Mucosa of rectum (tissue), 2 donors: Measurements from ENCODE around the gene ASCL5.

Experiments used
- H3K27ac ChIP-seq, 2 donors: one replicate each; pipeline ENCODE4 v1.7.0; 2013; ENCODE audit warnings: inconsistent platforms in 2 of 2, low read depth in 2 of 2, low read length in 2 of 2
- H3K27me3 ChIP-seq, 2 donors: one replicate each; pipeline ENCODE4 v1.7.0; 2013; ENCODE audit warnings: low read length in 2 of 2; ENCODE audit not compliant: control insufficient read depth in 2 of 2, insufficient read depth in 2 of 2
- H3K36me3 ChIP-seq, 2 donors: one replicate each; pipeline ENCODE4 v1.7.0; 2013; ENCODE audit warnings: low read length in 2 of 2; ENCODE audit not compliant: control insufficient read depth in 2 of 2, insufficient read depth in 2 of 2
- H3K4me1 ChIP-seq, 2 donors: one replicate each; pipeline ENCODE4 v1.7.0; 2013; ENCODE audit warnings: low read length in 2 of 2, mild to moderate bottlenecking in 1 of 2; ENCODE audit not compliant: control insufficient read depth in 2 of 2, insufficient read depth in 2 of 2
- H3K4me3 ChIP-seq, 2 donors: one replicate each; pipeline ENCODE4 v1.7.0; 2013; ENCODE audit warnings: low read length in 2 of 2
- H3K9ac ChIP-seq, 2 donors: one replicate each; pipeline ENCODE4 v1.7.0; 2013; ENCODE audit warnings: low read length in 2 of 2, low read depth in 1 of 2, mild to moderate bottlenecking in 1 of 2
- H3K9me3 ChIP-seq, 2 donors: one replicate each; pipeline ENCODE4 v1.7.0; 2013; ENCODE audit warnings: low read length in 2 of 2; ENCODE audit not compliant: control insufficient read depth in 2 of 2
- donor health status: healthy.
- donor health status: Normal muscosa, but diverticular disease.

Gene ASCL5

DNA sequence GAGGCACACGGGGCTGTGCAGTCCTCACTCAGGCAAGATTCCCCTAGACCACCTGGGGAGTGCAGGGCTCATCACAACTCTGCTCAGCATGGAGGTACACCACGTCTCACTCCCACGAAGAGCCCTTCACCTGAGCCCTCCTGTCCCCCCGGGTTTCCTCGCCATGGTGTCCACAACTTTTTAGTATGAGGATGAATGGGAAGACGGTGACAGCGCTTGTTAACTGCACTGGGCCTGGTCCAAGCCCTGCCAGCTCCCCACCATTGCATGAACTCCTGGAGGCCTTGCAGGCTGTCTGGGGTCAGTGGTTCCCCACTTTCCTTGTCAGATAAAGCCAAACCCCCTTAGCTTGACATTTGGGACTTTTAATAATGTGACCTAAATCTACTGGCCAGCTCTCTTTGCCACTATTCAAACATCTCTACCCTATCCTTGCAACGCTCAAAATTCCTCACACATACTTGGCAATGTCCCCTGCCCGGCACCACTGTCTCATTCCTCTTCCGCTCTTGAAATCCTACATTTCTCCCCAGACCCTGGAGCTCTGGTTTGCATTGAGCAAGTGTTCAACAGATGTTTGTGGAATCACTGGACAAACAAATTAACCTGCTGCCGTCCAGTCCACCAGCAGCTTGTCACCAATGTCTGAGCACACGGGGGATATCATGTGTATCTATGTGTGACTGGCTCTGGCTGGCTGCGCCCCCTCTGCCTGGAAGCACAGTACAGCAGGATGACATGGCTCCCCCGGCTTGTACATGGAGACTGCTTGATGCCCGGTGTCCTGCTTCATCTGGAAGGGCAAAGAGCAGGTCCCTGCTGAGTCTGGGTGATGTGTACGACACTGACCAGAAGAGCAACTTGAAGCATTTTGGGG lies 16.1 kb upstream of the ASCL5 start:
- Histone ChIP-seq H3K4me1 (peaks cover 0 to 2% of the 10 kb centered on the region in 2 donors), H3K36me3 (peaks cover 27 to 48% of the 10 kb centered on the region in 2 donors), H3K9me3 (no peaks in the 10 kb centered on the region), H3K27me3 (no peaks in the 10 kb centered on the region), H3K9ac (no peak overlapping the region), H3K27ac (no peak overlapping the region), H3K4me3 (no peak overlapping the region)

DNA sequence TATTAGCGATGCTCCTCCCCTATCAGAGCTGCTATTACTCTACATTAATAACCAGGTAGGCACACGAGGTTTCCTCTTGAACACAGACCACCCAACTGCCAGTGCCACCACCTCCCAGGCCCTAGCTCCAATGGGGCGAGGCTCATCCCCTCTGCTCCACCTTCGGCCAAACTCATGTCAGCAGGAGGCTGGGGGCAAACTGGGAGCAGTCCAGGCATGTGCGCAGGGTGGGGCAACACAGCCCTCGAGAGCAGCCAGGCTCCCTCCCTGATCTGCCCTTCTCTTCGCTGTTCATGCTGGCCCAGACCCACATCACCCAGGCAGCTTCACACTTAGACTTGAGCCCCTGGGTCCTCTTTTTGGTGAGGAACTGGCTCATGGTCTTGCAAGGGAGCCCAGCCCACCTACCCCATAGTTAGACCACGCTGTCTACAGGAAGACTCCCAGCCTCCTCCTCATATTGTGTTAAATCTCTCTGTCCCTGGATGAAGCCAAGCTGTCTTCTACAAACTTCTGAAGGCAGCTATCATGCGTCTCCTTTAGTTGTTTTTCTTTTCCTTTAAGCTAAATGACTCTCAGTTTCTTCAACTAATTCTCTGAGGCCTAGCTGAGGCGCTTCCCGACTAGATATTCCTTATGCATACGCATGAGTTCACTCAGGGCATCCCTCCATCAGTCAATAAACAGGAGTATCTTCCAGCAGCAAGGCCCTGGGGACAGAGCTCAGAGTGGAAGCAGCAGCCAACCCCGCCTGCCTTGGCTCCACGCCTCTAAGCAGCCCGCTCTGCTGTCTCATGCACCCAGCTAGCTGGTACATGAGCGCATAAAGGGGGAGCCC lies 15.2 kb upstream of the ASCL5 start:
- Histone ChIP-seq H3K4me3 (no peak overlapping the region), H3K27ac (no peak overlapping the region), H3K36me3 (peaks cover 27 to 48% of the 10 kb centered on the region in 2 donors), H3K27me3 (no peaks in the 10 kb centered on the region), H3K9ac (no peak overlapping the region), H3K9me3 (no peaks in the 10 kb centered on the region), H3K4me1 (peaks cover 2 to 4% of the 10 kb centered on the region in 2 donors)

DNA sequence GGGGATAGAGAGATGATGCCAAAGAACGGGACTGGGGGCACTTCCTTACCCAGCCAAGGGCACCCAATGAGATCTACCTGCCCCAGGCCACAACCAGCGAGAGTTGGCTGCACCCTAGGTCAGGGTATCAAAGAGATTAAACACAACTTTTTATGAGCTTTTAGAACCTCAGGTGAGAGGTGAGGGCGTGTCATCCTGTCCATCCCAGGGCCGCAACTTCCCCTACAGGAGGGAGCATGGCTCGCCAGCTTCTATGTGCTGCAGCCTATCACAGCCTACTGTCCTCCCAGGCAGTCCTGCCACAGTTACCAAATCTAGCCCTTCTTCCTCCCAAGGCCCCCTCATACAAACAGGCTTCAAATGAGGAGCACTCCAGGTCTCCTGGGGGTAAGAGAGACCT lies 14.4 kb upstream of the ASCL5 start:
- Histone ChIP-seq H3K9me3 (no peaks in the 10 kb centered on the region), H3K4me3 (no peak overlapping the region), H3K4me1 (peaks cover 2 to 4% of the 10 kb centered on the region in 2 donors), H3K9ac (no peak overlapping the region), H3K27me3 (no peaks in the 10 kb centered on the region), H3K27ac (no peak overlapping the region), H3K36me3 (peaks cover 27 to 42% of the 10 kb centered on the region in 2 donors)

DNA sequence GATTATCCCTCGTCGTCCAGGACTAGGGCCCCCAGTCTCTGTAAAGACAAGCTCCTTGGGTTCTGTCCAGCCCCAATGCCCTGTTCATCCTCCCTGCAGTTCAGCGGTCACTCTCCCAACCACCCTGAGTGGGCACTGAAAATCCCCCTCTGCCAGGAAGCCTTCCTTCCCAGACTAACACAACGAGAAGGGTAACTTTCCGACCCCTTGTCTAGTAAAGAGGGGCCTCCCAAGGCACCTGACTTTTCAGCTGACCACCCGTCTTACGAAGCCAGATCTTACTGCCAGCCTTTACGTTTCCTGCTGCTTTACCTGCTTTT lies 13.9 kb upstream of the ASCL5 start:
- no peaks in the 10 kb centered on the region for H3K9me3 ChIP-seq
- H3K9ac ChIP-seq: no peak overlapping the region
- peaks cover 28 to 37% of the 10 kb centered on the region in 2 donors for H3K36me3 ChIP-seq
- no peak overlapping the region for H3K27ac ChIP-seq
- peaks cover 2 to 4% of the 10 kb centered on the region in 2 donors for H3K4me1 ChIP-seq
- H3K27me3 ChIP-seq: no peaks in the 10 kb centered on the region
- H3K4me3 ChIP-seq: no peak overlapping the region

DNA sequence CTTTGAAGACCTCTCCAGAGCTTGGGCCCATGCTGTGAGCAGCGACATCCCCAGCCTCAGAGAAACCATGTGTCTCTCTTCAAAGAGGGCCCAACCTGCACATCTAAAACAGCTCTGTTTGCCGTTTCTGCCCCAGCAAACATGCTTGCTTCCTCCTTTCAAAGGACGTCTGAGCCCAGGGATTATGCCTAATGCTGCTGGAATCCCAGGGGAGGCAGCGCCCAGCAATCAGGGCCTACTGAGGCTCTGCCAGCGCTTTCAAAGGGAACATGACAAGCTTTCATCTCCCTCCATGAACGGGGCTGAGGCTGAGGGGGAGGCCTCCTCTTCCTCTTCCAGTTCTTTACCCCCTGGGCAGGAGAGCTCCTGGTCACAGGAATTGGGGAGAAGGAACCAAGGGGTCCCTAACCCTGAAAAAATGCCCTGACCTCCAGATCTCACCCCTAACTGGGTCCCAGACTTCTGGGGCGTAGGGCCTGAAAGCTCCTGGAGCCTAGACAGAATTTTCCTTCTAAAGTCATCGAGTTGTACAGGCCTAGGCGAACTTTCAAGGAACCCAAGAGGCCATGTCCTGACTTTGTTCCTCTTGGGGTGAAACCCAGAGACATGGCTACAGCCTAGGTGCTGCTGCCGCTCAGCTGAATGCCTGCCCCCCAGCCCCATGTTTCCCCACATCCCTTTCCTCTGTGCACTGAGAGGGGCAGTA lies 13.4 kb upstream of the ASCL5 start:
- no peaks in the 10 kb centered on the region for H3K9me3 ChIP-seq
- H3K9ac ChIP-seq: no peak overlapping the region
- H3K27me3 ChIP-seq: no peaks in the 10 kb centered on the region
- no peak overlapping the region for H3K27ac ChIP-seq
- no peak overlapping the region for H3K4me3 ChIP-seq
- H3K36me3 ChIP-seq: peaks cover 33 to 35% of the 10 kb centered on the region in 2 donors
- peaks cover 2 to 4% of the 10 kb centered on the region in 2 donors for H3K4me1 ChIP-seq

DNA sequence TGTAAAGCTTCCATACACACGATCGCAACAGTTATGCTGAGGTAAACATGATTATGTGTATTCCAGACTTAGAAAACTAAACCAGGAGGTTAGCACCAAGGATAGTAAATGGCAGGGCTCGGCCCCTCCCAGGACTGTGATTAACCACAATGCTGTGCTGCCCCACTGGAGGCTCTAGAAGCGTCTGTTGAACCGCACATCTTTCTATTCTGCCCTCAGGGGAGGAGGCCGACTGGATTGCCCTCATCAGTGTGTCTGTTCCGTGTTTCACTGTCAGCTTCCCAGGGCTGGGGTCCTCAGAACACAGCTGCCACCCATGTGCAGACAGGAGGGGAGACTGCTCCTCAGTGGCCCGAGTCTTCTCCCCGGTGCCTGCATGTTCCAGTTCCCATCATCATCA lies 12.8 kb upstream of the ASCL5 start:
- H3K27ac ChIP-seq: no peak overlapping the region
- no peak overlapping the region for H3K4me3 ChIP-seq
- H3K36me3 ChIP-seq: peaks cover 29 to 35% of the 10 kb centered on the region in 2 donors
- H3K27me3 ChIP-seq: no peaks in the 10 kb centered on the region
- H3K4me1 ChIP-seq: peaks cover 2 to 4% of the 10 kb centered on the region in 2 donors
- no peaks in the 10 kb centered on the region for H3K9me3 ChIP-seq
- H3K9ac ChIP-seq: no peak overlapping the region

DNA sequence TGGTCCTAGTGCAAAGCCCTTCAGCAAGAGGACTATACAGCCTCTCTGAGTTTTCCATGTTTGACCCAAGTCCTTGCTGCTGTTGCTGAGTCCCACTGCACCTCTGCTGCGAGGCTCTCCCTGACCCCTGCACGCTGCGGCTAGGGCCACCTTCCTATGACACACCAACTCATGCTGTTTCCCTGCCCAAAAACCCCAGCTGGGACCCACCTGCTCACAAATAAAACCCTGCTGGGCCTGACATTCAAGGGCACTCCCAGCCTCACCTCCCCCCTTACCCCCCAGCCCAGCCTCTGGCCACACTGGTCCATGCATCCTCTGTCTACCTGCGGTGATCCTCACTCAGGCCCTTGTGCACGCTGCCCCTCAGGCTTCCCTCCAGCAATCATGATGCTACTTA lies 12.3 kb upstream of the ASCL5 start:
- H3K9ac ChIP-seq: no peak overlapping the region
- peaks cover 2 to 4% of the 10 kb centered on the region in 2 donors for H3K4me1 ChIP-seq
- no peak overlapping the region for H3K27ac ChIP-seq
- H3K27me3 ChIP-seq: no peaks in the 10 kb centered on the region
- peaks cover 24 to 30% of the 10 kb centered on the region in 2 donors for H3K36me3 ChIP-seq
- H3K4me3 ChIP-seq: no peak overlapping the region
- no peaks in the 10 kb centered on the region for H3K9me3 ChIP-seq

DNA sequence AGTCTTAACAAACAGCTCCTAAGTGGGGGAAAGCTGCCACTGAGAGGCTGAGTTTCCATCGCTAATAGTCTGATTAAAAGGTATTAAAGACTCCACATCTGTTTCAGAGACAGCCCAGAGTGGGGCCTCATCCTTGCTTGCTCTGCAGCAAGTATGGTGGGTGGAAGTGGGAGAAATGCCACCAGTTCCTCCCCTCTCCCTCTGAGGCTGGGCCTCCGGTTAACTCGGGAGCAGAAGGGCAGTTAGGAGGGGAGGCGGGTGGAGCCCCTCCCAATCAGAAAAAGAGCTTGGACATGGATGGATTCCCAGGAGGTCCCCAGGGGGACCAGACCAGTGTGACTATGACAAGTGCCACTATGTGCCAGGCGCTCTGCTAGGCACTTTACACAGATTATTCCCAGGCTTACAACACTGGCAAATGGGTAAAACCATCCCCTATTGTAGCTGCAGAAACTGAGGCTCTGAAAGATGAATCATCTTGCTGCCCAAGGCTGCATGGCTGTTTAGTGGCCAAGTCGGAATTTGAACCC lies 11.4 kb upstream of the ASCL5 start:
- Histone ChIP-seq H3K9ac (no peak overlapping the region), H3K4me3 (no peak overlapping the region), H3K27ac (peak overlapping the region in 1 of 2 donors; percentile 5), H3K27me3 (no peaks in the 10 kb centered on the region), H3K4me1 (peaks cover 2 to 4% of the 10 kb centered on the region in 2 donors), H3K9me3 (no peaks in the 10 kb centered on the region), H3K36me3 (peaks cover 17 to 21% of the 10 kb centered on the region in 2 donors)

DNA sequence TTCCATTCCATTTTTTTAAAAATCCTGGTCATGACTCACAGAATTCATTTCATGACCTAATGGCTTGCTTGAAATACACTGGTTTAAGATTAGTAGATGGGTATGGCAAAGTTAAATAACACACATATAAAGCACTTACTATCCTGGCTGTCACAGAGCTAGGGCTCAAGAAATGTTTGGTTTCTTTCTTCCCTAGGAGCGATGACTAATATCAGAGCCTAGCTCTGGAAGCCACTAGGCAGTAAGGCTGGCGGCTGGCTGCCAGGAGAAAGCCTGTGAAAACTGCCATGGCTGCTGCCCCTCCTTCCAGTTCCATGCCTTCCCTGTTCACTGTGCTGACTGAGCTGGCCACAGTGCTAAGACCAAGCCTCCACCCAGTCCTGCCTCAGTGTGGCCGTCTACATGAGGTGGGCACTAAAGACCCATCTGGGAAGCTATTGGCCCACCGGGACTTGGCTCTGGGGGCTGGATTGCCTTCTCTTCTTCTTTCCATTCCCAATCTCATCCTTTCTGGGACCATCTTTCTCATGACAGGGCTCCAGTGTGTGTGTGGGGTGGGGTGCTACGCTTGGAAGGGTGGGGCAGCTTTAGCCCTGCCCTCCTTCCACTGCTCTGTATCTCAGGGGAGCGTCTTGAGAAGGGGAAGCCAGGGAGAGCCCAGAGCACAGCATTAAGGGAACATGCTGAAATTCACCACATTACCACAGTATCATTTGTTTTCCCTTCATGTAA lies 10.8 kb upstream of the ASCL5 start:
- Histone ChIP-seq H3K4me3 (no peak overlapping the region), H3K27ac (peak overlapping the region in 1 of 2 donors; percentile 5), H3K4me1 (peaks cover 2 to 4% of the 10 kb centered on the region in 2 donors), H3K9me3 (no peaks in the 10 kb centered on the region), H3K36me3 (peaks cover 14 to 16% of the 10 kb centered on the region in 2 donors), H3K27me3 (no peaks in the 10 kb centered on the region), H3K9ac (no peak overlapping the region)
